Activated CD4-positive, alpha-beta T cell treated with anti-CD3 and anti-CD28 coated beads, Interleukin-2, amount 50 U/mL, for 48 hours (primary cell): ENCODE measurements around the gene PREX1.
"Not testable (repeated sequence)": the region's sequence is repeated elsewhere in the genome, so short reads cannot be mapped to it uniquely, and the experiment has no call there.

ENCODE experiments used
- DNase-seq, 2 experiments: peaks; one replicate each; pipeline ENCODE4 v3.0.0-alpha.2; 2020

PREX1 gene

DNA sequence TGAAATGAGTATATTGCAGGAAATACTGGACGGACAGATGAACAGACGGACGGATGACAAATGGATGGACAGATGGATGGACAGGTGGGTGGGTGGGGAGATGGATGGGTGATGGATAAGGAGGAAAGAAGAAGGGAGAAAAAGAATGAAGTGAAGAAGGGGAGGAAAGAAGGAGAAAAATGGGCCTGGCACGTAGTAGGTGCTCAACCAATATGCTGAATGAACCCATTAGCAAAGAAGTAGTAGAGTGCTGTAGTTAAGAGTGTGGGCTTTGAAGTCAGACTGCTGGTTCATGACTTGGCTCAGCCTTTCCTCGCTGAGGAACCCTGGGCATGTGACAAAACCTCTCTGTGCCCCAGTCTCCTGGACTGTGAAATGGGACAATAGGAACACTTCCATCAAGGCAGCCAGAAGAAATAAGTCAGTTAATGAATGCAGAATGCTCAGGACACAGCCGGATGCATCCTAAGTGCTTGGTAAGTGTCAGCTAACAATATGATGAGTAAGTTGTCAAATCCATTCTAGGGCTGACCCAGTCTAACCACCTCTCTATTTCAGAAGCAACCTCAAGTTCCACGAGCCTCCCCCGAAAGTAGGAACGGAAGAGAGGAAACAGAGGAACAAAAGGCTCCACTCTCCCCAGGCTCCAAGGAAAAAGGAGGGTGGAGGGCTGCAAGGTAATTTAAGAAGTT is 37.9 kb downstream of the PREX1 start:
- DNase-seq, result no peak

DNA sequence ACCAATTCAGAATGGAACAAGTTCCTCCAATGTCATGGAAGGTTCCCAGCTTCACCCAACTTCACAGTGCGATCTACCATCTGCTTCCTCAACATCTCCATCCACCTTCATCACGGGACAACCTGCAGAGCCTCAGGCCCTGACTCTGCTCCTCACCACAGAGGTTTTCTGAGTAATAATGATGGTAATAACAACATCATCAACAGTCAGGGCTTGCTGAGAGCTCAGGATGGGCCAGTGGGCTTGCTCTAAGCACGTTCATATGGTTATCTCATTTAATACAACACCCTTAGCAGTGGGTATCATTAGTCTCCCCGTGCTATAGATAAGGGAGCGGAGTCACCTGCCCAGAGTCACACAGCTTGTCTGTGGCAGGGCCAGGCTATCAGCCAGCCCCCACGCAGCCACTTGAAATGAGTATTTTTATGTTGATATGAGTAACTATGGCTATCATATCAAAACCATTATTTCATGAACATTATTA is 38.6 kb downstream of the PREX1 start:
- DNase-seq, result peak in 1 of 2 experiments; percentile 45

DNA sequence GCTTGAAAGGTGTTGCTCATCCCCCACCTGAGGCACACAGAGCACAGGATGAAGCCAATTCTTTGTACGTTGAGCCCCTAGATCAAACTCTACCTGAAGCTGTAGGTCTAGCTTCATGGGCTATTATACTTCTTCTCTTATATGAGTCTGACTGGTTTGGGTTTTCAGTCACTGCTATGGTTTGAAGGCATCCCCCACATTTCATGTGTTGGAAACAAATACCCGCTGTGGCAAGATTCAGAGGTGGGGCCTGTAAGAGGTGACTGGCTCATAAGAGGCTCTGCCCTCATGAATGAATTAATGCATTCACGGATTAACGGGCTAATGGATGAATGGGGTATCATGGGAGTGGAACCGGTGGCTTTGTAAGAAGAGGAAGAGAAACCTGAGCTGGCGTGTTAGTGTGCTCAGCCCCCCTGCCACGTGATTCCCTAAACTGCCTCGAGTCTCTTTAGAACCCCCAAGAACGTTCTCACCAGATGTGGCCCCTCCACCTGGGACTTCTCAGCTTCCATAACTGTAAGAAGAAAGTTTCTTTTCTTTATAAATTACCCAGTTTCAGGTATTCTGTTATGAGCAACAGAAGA is 39.2 kb downstream of the PREX1 start:
- no peak for DNase-seq

DNA sequence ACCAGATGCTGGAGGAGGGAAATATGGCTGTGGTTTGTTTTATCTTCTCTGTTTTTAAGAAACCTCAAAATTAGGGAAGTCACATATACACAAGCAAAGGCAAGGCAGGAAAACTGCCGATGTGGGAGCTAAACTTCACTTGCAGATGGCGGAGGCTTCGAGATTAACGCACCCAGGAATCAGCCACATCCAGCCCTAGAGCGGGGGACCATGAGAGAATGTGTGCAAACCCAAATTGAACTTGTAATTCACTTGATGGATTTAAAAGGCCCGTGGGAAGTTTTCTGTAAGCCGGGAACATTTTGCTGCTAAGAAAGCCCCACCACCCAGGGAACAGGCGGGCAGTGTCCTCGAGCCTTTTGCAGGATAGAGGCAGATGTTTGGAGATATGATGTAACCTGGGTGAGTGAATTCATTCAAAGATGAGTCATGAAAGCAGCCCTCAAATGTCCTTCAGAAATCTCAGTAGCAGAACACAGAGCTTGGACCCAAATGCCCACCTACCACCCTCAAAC is 39.9 kb downstream of the PREX1 start:
- no peak for DNase-seq

DNA sequence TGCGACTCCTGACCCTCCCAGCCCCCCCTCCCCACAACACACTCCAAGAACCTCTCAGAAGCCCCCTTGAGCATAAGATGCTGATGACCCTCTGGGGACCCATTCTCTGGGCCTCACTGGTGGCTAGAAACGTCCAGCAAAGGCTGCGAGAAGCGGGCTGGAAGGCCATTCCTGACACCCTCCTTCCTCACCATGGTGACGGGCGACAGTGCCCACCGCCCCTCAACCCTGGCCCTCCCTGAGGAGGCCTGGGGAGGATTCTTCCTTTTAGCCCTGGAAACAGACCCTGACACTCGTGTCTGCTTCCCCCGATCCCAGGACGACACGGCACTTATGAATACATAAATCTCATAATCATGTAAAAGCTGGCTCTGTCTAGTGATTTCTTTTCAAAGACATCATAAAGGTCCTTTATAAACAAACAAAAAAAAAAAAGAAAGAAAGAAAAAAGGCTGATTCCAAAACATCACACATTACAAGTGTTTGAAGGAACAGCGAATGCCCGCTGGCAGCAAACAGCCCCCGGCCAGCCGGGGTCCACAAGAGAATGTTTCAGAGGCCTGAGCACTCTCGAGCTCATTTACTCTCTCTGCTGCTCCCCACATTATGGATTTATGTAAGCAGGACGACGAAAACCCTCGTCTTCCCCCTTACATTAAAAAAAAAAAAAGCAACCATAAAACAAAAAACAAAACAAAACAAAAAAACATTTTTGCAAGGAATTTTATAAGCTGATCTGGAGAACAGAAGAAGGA is 40.7 kb downstream of the PREX1 start:
- DNase-seq, result no peak

DNA sequence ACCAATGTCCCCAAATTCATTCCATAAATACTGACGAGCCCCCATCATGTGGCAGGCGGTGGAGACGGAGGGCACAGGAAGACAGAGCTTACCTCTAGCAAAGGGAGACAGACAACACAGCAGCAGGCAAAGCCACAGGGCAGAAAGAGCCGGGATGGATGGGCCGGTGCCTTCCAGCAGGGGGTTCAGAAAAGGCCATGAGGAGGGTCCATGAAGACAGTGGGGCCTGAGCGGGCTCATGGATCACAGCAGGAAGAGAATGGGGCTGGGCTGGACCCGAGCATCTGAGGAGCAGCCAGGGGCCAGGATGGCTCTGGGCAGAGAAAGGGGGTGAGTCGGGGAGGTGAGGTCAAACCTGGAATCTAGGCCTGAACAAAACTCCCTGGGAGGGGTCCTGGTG is 42.0 kb downstream of the PREX1 start:
- no peak for DNase-seq

DNA sequence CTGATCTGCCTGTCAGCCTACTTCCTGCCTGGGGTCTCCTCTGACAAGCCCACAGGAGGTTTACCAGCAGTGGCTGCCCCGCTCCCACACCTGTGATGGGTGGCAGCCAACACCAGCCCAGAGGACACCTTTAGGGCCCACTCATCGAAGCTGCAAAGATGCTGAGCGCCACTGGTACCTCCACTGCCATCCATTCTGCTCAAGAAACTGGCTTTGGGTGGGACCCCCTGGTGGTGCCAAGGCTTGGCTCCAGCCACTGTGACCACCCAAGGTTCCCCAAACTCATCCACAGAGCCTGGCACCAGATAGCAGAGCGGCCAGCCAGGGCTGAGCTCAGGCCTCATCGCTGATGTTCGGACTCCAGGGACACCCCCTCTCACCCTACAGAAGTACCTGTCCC is 42.5 kb downstream of the PREX1 start:
- DNase-seq, result no peak

DNA sequence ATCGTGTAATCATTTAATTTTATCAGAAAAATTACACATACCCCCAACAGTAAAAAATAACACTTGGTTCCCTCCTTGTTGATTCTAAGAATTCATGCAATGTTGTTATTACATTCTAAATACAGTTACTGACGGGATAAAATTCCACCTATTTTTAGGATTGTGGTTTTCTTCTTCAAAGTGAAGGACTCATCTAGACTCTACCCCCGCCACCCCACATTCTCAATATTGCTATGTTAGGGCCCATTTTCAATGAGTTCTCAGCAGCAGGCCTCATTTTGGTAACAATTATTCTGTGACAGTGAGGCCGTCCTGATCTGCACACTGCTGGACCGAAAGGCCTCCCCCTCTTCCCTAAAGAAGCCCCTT is 43.5 kb downstream of the PREX1 start:
- DNase-seq, result peak; percentile 37 to 55

DNA sequence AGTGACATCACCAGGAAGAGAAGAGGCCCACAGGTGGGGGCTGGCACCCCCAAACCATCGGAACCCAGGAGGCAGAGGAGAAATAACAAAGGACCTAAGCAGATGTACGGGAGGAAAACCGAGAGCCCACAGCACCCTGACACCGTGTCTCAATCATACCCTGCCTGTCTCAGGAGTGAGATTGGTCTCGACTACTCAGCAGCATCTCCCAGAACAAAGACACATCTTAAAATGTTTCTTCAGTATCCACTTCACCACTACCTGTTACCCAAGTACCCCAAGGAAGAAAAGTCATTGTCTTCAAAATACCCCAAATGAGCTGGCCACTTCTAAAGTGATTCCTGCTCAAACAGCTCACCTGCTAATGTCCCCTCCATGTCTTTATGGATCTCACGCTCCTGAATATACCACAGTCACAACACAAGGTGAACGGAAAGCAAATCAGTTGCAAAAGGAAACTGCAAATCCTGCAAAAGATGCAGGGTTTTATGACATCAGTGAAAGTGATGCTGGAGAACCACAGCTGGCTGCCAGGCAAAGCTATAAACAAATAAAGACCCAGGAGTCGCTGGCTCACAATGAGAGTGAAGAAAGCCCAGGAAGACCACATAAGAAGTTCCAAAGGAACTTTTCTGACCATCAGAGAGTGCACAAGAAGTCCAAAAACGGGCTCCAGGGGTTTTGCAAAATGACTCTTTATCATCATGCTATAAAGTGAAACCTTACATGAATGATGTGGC is 44.1 kb downstream of the PREX1 start:
- DNase-seq, result peak; percentile 40 to 62

DNA sequence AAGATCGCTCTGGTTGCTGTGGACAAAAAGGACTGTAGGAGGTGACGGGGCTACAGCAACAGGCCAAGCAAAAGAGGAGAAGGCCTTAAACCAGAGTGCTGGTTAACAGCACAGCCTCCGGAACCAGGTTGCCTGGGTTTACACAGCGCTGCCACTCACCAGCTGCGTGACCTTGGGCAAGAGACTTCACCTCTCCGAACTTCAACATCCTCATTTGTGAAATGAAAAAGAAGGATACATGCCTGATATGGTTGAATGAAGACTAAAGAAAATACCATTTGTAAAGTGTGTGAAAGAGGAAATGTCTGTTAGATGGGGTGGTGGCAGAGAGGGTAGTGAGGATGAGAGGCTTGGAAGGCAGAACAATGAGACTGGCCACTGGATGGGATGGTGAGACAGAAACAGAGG is 44.9 kb downstream of the PREX1 start:
- no peak for DNase-seq

DNA sequence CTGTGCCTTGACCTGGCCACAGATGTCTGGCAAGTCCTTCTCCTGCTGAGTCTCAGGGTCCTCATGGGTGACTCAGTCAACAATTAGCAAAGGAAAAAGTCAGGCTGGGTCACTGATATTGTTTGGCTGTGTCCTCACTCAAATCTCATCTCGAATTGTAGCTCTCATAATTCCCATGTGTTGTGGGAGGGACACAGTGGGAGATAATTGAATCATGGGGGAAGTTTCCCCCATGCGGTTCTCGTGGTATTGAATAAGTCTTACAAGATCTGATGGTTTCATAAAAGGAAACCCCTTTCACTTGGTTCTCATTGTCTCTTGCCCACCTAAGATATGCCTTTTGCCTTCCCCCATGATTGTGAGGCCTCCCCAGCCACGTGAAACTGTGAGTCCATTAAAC is 45.7 kb downstream of the PREX1 start:
- no peak for DNase-seq

DNA sequence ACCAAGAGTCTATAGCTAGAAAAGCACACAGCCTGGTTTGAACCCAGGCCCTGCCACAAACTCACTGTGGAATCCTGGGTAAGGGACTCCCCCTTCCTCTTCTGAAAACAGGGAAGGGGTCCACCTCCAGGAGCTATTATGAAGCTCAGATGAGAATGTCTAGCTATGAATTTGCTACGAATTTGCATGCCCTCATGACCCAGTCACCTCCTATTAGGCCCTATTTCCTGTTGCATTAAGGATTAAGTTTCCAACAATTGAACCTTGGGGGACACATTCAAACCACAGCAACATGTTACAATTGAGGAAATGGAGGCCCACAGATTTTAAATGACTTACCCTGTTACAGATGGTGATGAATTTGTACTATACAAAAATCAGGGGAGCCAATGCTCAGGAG is 46.2 kb downstream of the PREX1 start:
- no peak for DNase-seq

DNA sequence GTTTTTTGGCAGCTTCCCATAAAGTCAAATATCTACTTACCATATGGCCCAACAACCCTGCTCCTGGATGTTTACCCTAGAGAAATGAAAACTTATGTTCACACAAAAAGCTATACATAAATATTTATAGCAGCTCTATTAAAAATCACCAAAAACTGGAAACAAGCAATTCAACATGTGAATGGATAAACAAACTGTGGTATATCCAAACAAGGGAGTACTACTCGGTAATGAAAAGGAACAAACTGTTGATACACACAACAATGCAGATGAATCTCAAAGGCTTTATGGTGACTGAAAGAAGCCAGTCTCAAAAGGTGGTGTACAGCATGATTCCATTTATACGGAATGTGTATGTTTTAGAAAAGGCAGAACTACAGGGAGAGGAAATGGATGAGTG is 48.4 kb downstream of the PREX1 start:
- DNase-seq, result no peak

DNA sequence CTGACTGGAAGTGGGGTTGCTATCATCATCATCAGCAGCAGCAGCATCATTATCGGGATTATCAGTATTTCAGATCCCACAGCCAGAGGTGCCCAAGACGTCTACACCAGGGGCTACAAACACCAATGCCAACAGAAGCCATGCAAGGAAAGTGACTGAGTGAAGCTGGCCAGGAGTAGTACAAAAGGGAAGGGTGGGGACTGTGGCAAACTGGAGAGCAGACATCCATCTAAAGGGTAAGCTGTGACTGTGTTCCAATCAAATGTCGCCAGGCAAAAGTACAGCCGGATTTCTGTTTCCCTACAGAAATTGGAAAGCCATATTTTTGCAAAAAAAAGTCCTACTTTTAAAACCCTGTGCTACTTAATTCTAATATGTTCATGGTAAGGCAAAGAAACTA is 50.0 kb downstream of the PREX1 start:
- DNase-seq, result no peak

DNA sequence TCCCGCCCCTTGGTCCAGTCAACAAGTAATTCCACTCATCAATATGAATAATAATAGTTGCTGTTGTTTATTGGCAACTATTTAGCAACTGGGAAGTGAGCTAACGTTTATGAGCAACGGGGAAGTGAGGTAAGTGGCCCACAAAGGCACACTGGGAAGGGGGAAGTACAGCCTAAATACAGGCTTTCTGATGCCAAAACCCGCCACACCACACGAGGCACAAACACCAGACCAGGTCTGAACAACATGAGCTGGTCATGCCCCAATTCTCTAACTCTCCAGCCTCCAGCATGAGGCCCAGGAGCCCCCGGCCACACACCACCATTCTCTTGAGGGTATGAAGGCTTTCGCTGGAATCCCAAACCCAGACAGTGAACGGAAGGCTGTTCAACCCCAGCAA is 50.8 kb downstream of the PREX1 start:
- no peak for DNase-seq

DNA sequence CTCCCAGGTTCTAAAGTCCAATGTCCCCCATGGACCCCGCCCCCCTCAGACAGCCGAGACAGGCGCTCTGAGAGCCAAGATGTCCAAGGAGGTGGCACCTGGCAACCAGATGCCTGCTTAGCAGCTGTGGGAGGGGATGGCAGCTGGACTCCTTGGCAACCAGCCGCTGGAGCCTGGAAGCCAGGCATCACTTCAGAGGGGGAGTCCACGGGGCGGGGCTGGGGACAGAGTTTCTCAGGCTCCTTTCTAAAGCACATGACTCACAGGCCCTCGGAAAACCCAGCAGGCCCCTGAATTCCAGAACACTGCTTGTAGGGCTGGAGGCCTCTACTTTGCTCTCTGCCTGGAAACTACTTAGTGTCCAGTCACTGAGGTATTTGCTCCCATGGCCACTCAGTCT is 51.5 kb downstream of the PREX1 start:
- DNase-seq, result no peak

DNA sequence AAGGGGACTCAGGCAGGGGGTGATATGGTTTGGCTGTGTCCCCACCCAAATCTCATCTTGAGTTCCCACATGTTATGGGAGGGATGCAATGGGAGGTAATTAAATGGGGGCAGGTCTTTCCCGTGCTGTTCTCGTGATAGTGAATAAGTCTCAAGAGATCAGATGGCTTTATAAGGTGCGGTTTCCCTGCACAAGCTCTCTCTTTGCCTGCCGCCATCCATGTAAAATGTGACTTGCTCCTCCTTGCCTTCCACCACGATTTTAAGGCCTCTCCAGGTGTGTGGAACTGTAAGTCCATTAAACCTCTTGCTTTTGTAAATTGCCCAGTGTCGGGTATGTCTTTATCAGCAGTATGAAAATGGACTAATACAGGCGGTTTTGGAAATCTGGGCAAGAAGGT is 52.3 kb downstream of the PREX1 start:
- DNase-seq, result not testable (repeated sequence)

DNA sequence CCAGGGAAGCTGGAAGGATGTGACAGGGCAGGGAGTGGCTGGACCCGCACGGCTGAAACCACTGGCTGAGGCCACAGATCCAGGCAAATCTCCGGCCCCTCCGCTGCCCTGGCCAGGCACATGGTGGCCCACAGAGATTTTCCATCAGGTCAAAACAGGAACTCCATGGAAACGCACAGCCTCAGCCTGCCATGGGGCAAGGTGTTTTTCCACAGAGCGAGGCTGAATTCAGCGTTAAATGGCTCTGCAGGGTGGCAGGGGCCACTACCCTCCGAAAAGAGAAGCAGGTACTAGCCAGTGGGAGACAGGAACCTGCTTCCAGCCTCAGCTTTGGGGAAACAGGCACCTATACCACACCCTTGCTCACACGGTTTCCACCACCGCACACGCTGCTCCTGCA is 53.1 kb downstream of the PREX1 start:
- no peak for DNase-seq

DNA sequence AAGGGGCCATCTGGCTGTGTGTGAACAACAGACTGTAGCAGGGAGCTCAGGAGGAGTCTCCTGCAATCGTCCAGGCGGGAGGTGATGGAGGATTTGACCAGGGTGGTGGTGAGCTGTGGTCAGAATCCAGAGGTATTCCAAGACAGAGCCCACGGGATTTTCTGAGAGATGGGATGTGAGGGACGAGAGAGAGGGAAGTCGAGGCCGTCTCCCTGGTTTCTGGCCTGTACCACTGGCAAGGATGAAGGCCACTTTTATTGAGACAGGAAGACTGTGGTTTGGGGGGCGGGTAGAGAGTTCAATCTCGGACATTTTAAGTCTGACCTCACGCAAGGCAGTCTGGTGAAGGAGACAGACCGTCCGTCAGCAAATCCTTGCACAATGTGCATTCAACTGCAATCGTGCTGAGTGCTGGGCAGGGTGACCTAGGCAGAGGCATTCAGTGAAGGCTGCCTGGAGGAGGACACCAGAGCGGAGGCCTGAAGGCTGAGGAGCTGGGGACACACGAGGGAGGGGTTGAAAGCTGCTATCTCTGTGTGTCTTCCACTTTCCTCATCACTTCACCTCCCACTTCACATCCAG is 53.9 kb downstream of the PREX1 start:
- DNase-seq, result no peak

DNA sequence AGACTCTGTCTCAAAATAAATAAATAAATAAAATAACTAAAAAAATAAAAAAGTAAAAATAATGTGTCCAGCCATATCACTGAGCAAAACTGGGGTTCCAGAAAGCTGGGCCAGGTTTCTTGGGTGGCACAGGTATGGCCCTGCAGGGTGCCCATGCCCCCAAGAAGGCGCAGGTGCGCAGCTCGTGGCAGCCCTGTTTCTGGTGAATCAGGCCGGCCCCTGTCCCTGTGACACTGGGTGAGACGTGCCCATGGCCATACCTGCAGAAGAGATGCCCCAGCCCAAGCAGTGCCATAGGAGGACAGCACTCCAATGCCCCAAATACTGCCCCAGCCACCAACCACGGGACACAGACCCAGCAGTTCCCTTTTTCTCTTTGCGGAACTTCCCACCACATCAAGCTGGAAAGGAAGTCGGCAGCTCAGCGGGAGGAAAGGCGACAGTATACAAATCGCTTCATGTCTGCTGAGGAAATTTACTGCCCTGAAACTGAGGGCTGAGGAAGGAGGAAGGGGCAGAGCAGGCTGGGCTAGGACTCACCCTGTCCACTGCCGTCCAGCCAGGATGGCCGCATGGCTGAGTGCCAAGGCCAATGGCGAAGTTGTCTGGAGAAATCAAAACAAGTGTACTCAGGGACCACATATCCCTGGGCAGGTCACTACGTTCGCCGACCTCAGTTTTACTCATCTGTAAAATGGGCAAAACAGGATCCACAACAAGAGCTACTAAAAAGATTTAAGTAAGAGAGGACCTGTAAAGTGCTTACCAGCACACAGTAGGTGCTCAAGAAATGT is 55.4 kb downstream of the PREX1 start:
- DNase-seq, result no peak

DNA sequence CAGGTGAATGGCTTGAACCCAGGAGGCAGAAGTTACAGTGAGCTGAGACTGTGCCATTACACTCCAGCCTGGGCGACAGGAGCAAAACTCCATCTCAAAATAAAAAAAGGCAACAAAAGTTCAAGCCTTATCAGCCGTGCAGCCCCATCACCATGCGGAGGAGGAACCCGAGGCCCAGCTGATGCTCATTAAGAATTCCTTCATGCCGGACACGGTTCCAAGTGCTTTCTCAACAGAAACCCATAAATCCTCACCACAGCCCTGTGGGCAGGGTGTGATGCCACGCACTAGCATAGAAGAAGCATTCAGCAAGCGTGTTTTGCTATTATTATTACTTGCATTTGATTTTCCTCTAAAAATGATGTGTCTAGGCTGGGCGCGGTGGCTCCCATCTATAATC is 56.3 kb downstream of the PREX1 start:
- no peak for DNase-seq
